Calu3 (cell line): ENCODE results near the gene RAB3C. TPM values are rescaled to one million over a fixed set of nuclear protein-coding genes. Genes with fewer than 3 reads are reported as not detected.

Experiments used
- BruUV-seq: library from RNA; stranded (reverse); fragments of 400-500 nt; replicated peaks from 2 replicates; lab custom pipeline; 2021; lab: Mats Ljungman, UMichigan
- CTCF ChIA-PET: fragments of 300-600 bp; sonication (Branson Sonifier 250); formaldehyde crosslinking; loops from one replicate; lab custom pipeline; 2022; ENCODE audit warnings: antibody characterized with exemption; lab: Charles Lee
- DNase-seq: peaks from one replicate; pipeline ENCODE4 v3.0.0; 2022
- H3K27ac Mint-ChIP-seq: one replicate; pipeline ENCODE4 v1.8.0; 2022; ENCODE audit warnings: mixed read lengths; ENCODE audit not compliant: unreplicated experiment
- H3K27me3 Mint-ChIP-seq: one replicate; pipeline ENCODE4 v1.8.0; 2022; ENCODE audit warnings: mixed read lengths; ENCODE audit not compliant: unreplicated experiment
- H3K36me3 Mint-ChIP-seq: one replicate; pipeline ENCODE4 v1.8.0; 2022; ENCODE audit warnings: mild to moderate bottlenecking, moderate library complexity, mixed read lengths; ENCODE audit not compliant: insufficient read depth, unreplicated experiment
- H3K4me1 Mint-ChIP-seq: one replicate; pipeline ENCODE4 v1.8.0; 2022; ENCODE audit warnings: mild to moderate bottlenecking, low read depth, mixed read lengths; ENCODE audit not compliant: unreplicated experiment
- H3K4me3 Mint-ChIP-seq: one replicate; pipeline ENCODE4 v1.8.0; 2022; ENCODE audit warnings: mild to moderate bottlenecking, low read depth, moderate library complexity, mixed read lengths; ENCODE audit not compliant: unreplicated experiment
- H3K9me3 Mint-ChIP-seq: one replicate; pipeline ENCODE4 v1.8.0; 2022; ENCODE audit warnings: low read depth, mixed read lengths; ENCODE audit not compliant: unreplicated experiment
- intact Hi-C: fragments of 100-400 bp; cut with micrococcal nuclease; formaldehyde crosslinking; loops from one replicate; pipeline ENCODE4 v1.10.0; 2022; ENCODE audit not compliant: unreplicated experiment
- total RNA-seq: library from RNA; stranded (reverse); gene quantifications from 2 replicates; pipeline ENCODE4 v1.2.3, GENCODE V29; 2022
- TF ChIP-seq, protein P1 (sequence below): fragments of 200-600 bp; IDR thresholded peaks from one replicate; pipeline ENCODE4 v1.8.0; 2022; ENCODE audit warnings: antibody characterized with exemption; ENCODE audit not compliant: unreplicated experiment

RAB3C gene
- total RNA-seq, 1 experiment from 2014 or later, result not detected

DNA sequence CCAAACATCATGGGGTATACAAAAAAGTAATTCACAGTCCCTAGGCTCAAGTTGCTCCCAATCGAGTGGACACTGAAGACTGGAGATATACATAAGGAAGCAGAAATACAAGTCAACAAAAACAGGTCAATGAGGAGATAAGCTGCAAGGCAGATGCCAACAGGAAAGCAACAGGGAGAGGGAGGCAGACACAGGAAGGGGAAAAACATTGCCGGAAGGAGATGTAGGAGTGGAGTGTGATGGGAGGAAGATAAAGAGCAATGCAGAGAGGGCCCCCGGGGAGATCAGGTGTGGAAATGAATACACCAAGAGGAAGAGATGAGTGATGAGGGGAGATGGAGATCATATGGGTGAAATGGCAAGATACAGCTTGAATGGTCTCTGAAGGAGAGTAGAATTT is 243.0 kb downstream of the RAB3C start:
- Mint-ChIP-seq H3K9me3 (peaks cover 5% of the 10 kb centered on the region), H3K4me1 (no peaks in the 10 kb centered on the region), H3K27me3 (peaks cover 43% of the 10 kb centered on the region), H3K4me3 (no peak overlapping the region), H3K27ac (no peak overlapping the region), H3K36me3 (no peaks in the 10 kb centered on the region)
- CTCF ChIA-PET, result no interaction called here
- BruUV-seq, result no TSS peak
- intact Hi-C loops, result no loop called here
- no peak for DNase-seq
- TF ChIP-seq, protein P1, sequence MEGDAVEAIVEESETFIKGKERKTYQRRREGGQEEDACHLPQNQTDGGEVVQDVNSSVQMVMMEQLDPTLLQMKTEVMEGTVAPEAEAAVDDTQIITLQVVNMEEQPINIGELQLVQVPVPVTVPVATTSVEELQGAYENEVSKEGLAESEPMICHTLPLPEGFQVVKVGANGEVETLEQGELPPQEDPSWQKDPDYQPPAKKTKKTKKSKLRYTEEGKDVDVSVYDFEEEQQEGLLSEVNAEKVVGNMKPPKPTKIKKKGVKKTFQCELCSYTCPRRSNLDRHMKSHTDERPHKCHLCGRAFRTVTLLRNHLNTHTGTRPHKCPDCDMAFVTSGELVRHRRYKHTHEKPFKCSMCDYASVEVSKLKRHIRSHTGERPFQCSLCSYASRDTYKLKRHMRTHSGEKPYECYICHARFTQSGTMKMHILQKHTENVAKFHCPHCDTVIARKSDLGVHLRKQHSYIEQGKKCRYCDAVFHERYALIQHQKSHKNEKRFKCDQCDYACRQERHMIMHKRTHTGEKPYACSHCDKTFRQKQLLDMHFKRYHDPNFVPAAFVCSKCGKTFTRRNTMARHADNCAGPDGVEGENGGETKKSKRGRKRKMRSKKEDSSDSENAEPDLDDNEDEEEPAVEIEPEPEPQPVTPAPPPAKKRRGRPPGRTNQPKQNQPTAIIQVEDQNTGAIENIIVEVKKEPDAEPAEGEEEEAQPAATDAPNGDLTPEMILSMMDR, result no peak

GRCh38 chr5:58827463-58827862 is 244.6 kb downstream of the RAB3C start:
- TF ChIP-seq, protein P1, result no peak
- Mint-ChIP-seq H3K36me3 (no peaks in the 10 kb centered on the region), H3K9me3 (peaks cover 5% of the 10 kb centered on the region), H3K27ac (no peak overlapping the region), H3K27me3 (peaks cover 33% of the 10 kb centered on the region), H3K4me3 (no peak overlapping the region), H3K4me1 (no peaks in the 10 kb centered on the region)
- CTCF ChIA-PET, result no interaction called here
- intact Hi-C loops, result no loop called here
- DNase-seq, result no peak
- no TSS peak for BruUV-seq

GRCh38 chr5:58828258-58828657 is 245.4 kb downstream of the RAB3C start:
- peaks cover 5% of the 10 kb centered on the region for H3K9me3 Mint-ChIP-seq
- no peaks in the 10 kb centered on the region for H3K4me1 Mint-ChIP-seq

DNA sequence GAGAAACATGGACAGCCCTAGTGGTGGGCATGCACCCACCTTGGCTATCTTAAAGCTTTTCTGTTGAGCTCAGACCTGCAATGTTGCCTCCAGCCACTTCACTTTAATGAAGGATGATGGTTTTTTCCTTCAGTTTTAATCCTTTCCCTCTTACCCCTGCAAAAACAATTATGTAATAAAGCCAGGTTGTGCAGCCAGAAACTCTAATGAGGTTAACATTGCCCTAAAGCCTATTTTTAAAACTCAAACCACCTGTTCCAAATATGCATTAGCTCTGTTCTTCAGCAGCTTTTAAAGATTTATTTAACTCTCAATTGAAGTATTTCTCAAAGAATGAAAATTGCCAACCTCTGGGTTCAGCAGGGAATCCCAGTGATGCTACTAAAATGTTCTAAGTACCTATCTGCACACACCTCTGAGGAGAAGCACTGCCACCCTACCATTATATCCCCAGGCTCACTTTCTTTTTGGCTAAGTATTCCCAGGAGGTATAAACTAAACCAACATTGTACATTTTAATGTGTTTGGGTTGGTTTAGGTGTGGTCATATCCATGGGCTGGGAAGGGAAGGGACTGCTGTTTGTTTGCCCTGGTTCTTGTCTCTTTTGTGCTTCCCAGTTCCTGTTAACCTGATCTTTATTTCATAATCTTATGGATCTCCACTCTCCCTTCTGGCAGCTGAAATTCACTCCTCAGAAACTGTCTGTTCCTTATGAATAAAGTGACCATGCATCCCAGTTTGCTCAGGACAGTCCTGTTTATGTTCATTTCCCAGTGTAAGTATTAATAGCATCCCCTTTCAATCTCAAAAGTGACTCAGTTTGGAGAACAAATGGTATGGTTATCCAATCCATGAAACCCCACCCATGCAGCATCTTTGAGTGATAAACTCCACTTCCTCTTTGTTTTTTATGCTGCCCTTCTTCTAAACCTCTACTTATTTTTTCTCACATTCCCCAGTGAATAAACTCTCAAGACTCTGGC is 251.7 kb downstream of the RAB3C start:
- peaks cover 37% of the 10 kb centered on the region for H3K27me3 Mint-ChIP-seq
- no peak for DNase-seq
- H3K4me1 Mint-ChIP-seq, result no peaks in the 10 kb centered on the region
- CTCF ChIA-PET, result interaction anchor here (1.1 kb wide), 1 partner anchor 334 kb away, joined by 4 read pairs; no protein-coding TSS in a partner anchor
- intact Hi-C loops, result no loop called here
- BruUV-seq, result no TSS peak
- no peaks in the 10 kb centered on the region for H3K9me3 Mint-ChIP-seq
- no peak overlapping the region for H3K27ac Mint-ChIP-seq
- H3K36me3 Mint-ChIP-seq, result no peaks in the 10 kb centered on the region
- no peak overlapping the region for H3K4me3 Mint-ChIP-seq
- TF ChIP-seq, protein P1, result no peak

More at GRCh38 chr5:58828258-58828657, 245.4 kb downstream of the RAB3C start:
- H3K27me3 Mint-ChIP-seq, result peaks cover 38% of the 10 kb centered on the region
- BruUV-seq, result no TSS peak
- H3K36me3 Mint-ChIP-seq, result no peaks in the 10 kb centered on the region
- TF ChIP-seq, protein P1, result no peak
- intact Hi-C loops, result no loop called here
- no peak overlapping the region for H3K27ac Mint-ChIP-seq
- H3K4me3 Mint-ChIP-seq, result no peak overlapping the region
- DNase-seq, result no peak
- CTCF ChIA-PET, result no interaction called here
